ENCODE data around the gene EPN2.
"Not testable (repeated sequence)": the region's sequence is repeated elsewhere in the genome, so short reads cannot be mapped to it uniquely, and the experiment has no call there.

Gene EPN2

GRCh38 chr17:19268611-19269010 is 31.4 kb downstream of the EPN2 start:
- DNase-seq: no peak

DNA sequence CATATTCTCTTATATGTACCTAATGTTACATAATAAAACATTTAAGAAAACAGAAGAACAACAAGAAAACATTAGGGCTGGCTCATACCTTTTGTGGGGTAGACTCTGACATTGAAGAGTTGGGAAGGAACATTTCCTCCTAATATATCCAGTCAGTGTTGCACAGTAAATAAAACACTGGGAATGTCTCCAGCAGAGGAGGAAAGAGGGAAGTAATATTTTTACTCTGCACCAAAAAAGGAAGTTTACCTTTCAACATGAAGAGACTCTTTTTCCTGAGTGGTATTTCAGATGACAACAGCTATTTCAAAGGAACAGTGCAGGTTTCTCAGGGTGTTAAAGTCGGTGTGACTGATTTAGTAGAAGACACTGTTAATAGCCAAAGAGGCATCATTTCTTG is 31.9 kb downstream of the EPN2 start:
- no peak for DNase-seq

GRCh38 chr17:19269641-19270040 is 32.5 kb downstream of the EPN2 start:
- no peak for DNase-seq

- no peak for DNase-seq
Observed at GRCh38 chr17:19270347-19270703, 33.2 kb downstream of the EPN2 start.

DNA sequence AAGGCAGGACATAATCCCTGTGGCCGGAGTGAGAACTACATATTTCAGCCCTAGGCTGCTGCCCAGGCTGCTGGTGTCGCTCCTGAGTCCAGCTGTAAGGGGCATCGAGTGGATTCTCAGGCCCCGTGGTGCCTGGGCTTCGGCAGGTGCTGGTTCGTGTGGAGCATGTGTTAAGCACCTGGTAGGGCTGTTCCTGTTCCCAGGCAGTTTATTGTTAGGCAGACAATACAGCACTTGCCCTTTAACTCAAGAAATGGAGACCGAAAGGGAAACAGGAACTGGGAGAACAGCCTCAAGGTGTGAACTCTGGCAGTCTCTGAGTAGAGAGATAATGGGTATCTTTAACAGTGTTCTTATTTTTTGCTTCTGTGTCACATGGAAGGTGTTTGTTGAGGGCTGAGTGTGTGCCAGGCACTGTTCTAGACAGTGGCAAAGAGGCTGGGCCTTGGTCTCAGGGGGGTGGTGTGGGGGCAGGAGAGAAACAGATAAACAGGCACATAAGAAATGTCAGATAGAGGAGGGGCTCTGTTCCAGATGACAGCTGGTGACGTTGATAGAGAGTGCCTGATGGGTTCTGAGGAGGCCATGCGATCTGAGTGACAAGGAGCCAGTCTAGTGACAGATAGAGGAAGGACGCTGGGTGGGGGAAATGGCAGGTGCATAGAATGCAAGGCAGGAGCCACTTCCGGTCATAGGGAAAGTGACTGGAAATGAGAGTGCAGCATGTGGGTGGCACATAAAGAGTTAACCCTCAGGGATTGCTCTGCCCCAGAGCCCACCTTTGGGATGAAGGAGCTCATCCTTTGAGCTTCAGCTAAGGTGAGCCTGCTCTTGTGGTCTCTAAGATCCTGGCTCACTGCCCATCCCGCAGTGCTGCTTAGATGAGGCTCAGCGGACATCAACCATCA is 33.8 kb downstream of the EPN2 start:
- DNase-seq: no peak

DNA sequence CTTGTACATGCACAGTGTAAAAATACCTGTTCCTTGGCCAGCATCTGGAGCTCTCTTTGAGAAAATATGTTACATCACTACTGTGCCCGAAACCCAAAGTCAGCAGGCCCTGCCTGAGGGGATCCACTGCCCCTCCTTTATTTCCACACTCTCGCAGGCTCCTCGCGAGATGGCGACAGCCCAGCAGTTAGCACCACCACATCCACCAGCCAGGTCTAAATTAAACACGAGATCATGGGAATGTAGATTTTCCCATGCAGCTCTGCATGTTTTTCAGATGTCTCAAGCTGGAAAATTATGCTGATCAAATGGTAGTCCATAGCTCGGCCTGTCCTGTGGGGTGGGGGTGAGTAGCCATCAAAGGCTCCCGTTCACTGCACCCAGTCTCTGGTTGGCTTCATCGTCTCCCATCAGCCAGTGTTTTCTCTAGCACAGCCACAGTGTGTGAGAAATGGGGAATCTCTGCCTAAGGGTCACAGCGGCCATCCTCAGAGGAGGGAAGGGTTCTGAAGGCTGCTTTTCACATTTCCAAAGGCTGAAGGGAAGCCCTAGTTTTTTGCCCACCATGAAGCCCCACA is 34.7 kb downstream of the EPN2 start:
- DNase-seq: no peak

DNA sequence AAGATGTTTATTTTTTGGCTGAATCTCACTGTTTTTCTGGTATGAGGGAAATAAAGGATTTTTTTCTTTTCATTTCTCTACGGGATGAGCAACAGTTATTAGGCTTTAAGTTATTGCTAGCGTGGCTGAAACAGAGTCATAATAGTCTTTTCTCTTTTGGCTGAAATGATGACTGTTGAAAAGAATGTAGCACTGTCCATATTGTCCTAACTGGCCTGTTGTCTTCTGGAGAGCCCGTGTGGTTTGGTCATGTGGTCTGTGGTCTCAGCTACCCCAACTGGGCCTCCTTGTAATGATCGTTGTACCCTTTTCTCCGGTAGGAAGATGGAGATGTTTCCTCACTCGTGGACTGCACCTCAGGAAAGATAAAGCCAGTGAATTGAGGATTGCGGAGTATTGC is 36.6 kb downstream of the EPN2 start:
- DNase-seq: peak; percentile 37

GRCh38 chr17:19274893-19275292 is 37.7 kb downstream of the EPN2 start:
- peak; percentile 46 for DNase-seq

DNA sequence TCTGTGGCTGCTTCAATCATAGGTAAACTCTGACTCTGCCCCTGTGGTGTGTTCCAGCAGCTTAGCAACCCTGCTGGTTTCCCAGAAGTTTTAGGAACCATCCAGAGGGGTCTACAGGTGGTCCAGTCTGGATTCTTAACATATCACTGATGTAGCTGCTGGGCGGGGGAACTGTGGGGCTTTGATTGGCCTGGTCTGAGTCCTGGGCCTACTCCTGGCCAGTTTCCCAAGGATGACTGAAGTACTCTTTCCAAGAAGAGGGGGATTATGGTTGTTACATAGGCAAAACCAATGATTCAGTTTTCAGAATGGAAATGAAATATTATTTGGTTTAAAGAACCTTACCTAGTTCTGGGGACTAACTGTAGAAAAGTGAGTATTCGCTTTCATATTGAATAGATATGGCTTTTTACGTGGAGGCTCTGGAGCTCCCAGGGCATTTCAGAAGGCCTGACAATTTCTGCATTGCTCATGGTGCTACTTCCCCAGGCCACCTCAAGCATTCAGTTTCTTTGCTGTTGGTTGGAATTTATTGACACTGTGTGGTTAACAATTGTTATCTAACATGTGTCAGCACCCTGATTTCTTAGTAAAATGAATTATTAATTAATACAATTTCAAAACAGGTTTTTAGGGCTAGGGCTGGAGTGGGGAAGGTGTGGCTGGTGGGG is 38.4 kb downstream of the EPN2 start:
- no peak for DNase-seq

DNA sequence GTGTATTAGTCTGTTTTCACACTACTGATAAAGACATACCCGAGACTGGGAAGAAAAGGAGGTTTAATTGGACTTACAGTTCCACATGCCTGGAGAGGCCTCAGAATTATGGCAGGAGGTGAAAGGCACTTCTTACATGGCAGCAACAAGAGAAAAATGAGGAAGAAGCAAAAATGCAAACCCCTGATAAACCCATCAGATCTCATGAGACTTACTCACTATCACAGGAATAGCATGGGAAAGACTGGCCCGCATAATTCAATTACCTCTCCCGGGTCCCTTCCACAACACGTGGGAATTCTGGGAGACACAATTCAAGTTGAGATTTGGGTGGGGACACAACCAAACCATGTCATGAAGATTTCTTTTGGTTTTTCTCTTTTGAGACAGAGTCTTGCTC is 41.1 kb downstream of the EPN2 start:
- DNase-seq: not testable (repeated sequence)

DNA sequence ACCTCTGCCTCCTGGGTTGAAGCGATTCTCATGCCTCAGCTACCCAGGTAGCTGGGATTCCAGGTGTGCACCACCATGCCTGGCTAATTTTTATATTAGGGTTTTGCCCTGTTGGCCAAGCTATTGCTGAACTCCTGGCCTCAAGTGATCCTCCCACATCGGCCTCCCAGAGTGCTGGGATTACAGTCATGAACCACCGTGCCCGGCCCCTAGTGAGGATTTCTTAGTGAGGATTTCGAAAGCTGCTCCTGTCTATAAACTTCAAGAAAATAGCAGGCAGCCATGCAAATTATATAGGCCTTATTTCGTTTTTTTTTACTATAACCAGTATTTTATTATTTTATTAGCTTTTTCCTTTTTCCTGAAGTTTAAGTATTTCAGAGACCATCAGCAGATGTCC is 41.6 kb downstream of the EPN2 start:
- DNase-seq: no peak

DNA sequence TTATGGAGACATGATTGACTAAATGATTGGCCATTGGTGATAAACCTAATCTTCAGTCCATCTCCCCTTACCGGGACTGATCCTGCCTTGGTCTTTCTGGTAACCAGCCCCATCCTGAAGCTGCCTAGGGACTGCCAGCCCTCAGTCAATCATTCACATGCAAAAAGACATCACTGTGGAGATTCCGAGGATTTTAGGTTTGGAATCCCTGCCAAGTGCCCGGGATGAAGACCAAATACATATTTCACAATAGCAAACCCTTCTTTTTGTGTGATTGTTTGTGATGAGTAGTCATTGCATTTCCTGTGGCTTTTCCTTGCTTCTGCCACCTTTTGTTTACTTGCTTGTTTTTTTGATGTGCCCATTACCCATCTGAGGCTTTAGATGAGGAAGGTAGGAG is 44.0 kb downstream of the EPN2 start:
- no peak for DNase-seq

GRCh38 chr17:19284005-19284959 is 47.1 kb downstream of the EPN2 start:
- no peak for DNase-seq

DNA sequence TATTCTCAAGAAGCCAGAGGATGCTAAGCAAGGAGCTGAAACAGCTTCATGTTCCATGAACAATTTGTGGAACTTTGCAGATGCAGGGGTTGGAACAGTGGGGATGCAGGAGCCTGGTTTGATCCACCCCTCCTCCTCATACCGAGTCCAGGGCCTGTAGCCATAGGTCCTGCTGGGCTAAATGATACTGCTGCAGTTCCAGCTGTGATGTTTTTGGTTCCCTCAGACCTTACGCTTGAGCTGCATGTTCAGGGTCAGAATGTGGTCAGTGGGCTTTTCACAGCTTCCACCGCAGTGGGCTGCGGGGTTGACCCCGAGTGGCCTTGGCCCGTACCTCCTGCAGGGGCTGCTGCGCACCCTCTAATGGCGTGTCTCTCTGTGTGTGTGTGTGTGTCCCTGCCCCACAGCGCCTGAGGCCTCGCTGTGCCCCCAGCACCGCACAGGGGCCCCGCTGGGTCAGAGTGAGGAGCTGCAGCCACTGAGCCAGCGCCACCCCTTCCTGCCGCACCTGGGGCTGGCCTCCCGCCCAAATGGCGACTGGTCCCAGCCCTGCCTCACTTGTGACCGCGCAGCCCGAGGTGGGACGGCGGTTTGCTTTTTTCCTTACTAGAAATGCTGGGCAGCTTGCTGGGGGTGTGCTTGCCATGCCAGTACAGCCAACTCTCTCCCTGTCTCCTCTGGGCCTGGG is 48.2 kb downstream of the EPN2 start:
- no peak for DNase-seq

DNA sequence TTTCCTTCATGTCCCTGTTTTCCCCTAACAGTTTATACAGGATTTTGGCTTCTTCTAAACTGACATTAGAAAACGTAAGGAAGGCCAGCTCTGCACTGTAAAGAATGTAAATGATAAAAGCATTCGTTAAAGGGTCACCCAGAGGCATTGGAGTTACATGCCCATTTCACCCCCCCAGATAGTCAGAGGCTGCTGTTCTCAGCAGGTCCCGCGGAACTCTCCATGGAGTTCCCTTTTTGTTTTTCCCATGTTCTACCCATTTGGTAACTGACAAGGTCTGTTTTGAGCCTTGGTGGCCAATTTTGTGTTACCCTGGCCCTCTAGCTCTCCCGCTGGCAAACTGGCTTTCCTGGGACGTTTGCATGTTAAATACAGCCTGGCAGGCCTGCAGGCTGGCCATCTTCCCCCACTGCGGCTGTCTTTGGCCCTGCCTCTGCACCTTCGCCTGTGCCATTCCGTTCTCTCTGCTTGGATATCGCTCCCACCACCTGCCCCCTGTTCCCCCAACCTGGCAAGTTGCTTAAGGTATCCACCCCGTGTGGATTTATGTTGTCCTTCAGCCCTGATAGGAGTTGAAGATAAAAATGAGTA is 49.7 kb downstream of the EPN2 start:
- DNase-seq: no peak

GRCh38 chr17:19287651-19288050 is 50.5 kb downstream of the EPN2 start:
- no peak for DNase-seq

DNA sequence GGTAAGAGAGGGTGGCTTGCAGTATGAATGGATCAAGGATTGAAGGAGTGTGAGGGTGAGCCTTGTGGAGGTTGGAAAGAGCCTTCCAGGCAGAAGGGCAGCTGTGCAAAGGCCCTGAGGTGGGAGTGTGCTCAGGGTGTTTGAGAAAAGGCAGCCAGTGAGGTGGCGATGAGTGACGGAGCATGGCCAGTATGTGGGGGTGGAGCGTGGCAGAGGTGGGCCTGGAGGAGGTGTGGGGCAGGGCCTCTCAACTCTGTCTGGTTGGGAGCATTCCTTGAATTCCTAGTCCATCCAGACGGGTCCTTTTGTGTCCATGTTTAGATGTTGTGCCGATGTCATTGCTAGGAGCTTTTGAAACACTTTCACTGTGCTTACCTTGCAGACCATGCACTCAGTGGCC is 51.3 kb downstream of the EPN2 start:
- DNase-seq: peak; percentile 19

- DNase-seq: no peak
Observed at GRCh38 chr17:19290066-19290705, 53.0 kb downstream of the EPN2 start.

- DNase-seq: no peak
Observed at GRCh38 chr17:19291646-19292376, 54.6 kb downstream of the EPN2 start.

DNA sequence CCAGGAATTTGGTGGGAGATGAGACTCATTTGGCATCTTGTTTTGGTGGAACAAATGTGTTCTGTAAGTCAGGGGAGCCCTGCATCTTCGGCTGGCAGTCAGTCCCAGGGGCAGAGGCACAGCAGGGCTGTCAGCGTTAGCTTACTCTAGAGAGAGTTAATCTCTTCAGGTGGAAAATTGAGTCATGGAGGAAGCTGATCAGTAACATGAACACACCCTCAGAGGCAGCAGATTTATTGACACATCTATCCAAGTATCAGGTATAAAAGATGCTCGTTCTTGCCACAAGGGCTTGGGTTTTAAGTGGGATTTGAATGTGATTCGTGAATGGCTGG is 55.2 kb downstream of the EPN2 start:
- DNase-seq: no peak

DNA sequence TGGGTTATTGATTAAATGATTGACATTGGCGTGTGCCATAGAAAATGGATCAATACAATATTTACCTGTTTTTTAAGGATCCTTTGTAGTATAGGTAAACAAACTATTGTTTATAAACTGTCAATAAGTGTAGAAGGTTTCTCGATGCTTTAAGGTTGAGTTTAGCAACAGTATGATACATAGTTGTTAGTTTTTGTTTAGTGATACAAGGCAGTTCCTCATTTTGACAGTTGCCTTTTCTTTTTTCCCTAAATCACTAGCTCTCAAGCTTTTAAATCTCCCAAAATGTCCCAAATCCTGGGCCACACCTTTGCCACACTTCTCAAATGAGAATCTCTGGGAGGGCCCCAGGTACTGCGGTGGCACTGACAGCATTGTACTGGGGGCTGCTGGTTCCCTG is 57.3 kb downstream of the EPN2 start:
- no peak for DNase-seq

All from fibroblast of skin of scalp (primary cell).